Ishikawa (cell line): ENCODE data around the gene LILRB2.

Experiments
- CEBPB ChIP-seq: IDR thresholded peaks from 2 replicates; pipeline ENCODE4 v1.6.1; 2012
- CREB1 ChIP-seq: IDR thresholded peaks from 2 replicates; pipeline ENCODE4 v1.6.1; 2012; ENCODE audit warnings: low read depth
- EGR1 ChIP-seq: IDR thresholded peaks from 2 replicates; pipeline ENCODE4 v1.6.1; 2012
- EP300 ChIP-seq: IDR thresholded peaks from 2 replicates; pipeline ENCODE4 v1.6.1; 2012; ENCODE audit warnings: borderline replicate concordance
- FOXM1 ChIP-seq: IDR thresholded peaks from 2 replicates; pipeline ENCODE4 v1.6.1; 2012; ENCODE audit warnings: low read depth, borderline replicate concordance
- RAD21 ChIP-seq: IDR thresholded peaks from 2 replicates; pipeline ENCODE4 v1.6.1; 2012; ENCODE audit warnings: low read depth
- TAF1 ChIP-seq: IDR thresholded peaks from 2 replicates; pipeline ENCODE4 v1.6.1; 2012; ENCODE audit warnings: low read depth, mild to moderate bottlenecking
- TCF12 ChIP-seq: IDR thresholded peaks from 2 replicates; pipeline ENCODE4 v1.6.1; 2012; ENCODE audit warnings: low read depth
- TEAD4 ChIP-seq: IDR thresholded peaks from 2 replicates; pipeline ENCODE4 v1.6.1; 2012
- YY1 ChIP-seq: IDR thresholded peaks from 2 replicates; pipeline ENCODE4 v1.6.1; 2012; ENCODE audit warnings: low read depth
- ZBTB7A ChIP-seq: IDR thresholded peaks from 2 replicates; pipeline ENCODE4 v1.6.1; 2012; ENCODE audit warnings: low read depth
- TF ChIP-seq, protein P1 (sequence below): IDR thresholded peaks from 2 replicates; pipeline ENCODE4 v1.6.1; 2012; ENCODE audit warnings: low read depth, mild to moderate bottlenecking
- TF ChIP-seq, protein P2 (sequence below): IDR thresholded peaks from 2 replicates; pipeline ENCODE4 v1.6.1; 2012
- TF ChIP-seq, protein P3 (sequence below): IDR thresholded peaks from 2 replicates; pipeline ENCODE4 v1.6.1; 2012

LILRB2 gene

DNA sequence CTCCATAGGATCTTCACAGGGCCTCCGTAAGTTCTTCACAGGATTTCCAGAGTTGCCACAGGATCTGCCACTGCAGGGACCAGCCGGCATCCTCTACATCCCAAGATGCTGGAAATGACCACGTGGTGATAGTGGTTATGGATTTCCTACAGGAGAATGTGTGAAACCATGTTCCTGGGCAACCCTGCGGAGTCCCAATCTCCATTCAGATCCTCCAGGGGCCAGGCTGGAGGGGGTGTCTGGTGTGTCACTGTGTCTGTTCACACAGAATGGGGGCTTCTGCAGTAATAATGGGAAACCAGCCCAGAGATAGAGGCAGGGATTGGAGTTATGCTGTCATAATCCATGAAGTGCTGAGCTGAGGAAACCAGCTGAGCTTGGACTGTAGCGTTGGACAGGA lies 47.0 kb downstream of the LILRB2 start:
- no peak for TF ChIP-seq CEBPB
- no peak for TF ChIP-seq YY1
- TF ChIP-seq ZBTB7A = no peak
- TF ChIP-seq, protein P1, sequence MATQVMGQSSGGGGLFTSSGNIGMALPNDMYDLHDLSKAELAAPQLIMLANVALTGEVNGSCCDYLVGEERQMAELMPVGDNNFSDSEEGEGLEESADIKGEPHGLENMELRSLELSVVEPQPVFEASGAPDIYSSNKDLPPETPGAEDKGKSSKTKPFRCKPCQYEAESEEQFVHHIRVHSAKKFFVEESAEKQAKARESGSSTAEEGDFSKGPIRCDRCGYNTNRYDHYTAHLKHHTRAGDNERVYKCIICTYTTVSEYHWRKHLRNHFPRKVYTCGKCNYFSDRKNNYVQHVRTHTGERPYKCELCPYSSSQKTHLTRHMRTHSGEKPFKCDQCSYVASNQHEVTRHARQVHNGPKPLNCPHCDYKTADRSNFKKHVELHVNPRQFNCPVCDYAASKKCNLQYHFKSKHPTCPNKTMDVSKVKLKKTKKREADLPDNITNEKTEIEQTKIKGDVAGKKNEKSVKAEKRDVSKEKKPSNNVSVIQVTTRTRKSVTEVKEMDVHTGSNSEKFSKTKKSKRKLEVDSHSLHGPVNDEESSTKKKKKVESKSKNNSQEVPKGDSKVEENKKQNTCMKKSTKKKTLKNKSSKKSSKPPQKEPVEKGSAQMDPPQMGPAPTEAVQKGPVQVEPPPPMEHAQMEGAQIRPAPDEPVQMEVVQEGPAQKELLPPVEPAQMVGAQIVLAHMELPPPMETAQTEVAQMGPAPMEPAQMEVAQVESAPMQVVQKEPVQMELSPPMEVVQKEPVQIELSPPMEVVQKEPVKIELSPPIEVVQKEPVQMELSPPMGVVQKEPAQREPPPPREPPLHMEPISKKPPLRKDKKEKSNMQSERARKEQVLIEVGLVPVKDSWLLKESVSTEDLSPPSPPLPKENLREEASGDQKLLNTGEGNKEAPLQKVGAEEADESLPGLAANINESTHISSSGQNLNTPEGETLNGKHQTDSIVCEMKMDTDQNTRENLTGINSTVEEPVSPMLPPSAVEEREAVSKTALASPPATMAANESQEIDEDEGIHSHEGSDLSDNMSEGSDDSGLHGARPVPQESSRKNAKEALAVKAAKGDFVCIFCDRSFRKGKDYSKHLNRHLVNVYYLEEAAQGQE = no peak
- TF ChIP-seq, protein P2, sequence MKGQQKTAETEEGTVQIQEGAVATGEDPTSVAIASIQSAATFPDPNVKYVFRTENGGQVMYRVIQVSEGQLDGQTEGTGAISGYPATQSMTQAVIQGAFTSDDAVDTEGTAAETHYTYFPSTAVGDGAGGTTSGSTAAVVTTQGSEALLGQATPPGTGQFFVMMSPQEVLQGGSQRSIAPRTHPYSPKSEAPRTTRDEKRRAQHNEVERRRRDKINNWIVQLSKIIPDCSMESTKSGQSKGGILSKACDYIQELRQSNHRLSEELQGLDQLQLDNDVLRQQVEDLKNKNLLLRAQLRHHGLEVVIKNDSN = no peak
- TF ChIP-seq, protein P3, sequence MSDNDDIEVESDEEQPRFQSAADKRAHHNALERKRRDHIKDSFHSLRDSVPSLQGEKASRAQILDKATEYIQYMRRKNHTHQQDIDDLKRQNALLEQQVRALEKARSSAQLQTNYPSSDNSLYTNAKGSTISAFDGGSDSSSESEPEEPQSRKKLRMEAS = no peak
- TF ChIP-seq EGR1 = no peak

DNA sequence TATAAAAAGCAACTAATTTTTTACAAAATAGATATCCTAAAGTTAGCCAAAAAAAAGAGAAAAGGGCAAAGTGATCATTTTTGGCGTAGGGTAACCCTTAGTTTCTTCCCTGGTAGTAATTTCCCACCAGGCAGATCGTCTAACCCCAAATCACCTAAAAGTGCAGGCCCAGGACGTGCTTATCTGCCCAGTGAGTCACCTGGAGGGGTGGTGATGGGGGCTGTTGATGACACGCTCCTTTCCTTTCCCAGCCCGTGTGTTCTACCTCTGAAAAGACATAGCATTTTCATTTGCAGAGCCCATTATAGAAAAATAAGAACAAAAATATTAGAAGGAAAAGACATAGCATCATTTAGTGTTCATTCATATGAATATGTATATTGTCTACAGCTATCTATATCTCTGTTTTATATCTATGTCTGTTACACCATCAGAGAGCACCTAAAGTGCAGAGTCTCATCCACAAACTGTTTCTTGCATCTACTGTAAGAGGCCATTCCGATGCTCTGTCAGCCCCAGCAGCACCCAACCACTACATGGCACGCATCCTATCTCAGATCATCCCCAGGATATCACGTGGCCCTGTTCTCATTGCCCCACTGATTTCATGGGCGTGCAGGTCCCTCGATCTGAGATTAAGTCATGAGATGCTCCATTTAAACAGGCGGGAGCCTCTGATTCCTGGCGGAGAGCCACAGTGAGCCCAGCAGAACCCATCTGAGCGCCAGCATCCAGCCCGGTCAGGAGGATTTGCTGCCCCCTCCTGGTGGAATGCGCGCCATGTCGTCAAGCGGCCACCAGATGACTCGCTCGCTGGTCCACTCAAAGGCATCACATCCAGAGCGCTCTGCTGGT lies 49.6 kb downstream of the LILRB2 start:
- peak; percentile 76 for TF ChIP-seq RAD21
- TF ChIP-seq TEAD4 = peak; percentile 60
- TF ChIP-seq EGR1 = no peak
- TF ChIP-seq EP300 = no peak
- TF ChIP-seq FOXM1 = no peak

DNA sequence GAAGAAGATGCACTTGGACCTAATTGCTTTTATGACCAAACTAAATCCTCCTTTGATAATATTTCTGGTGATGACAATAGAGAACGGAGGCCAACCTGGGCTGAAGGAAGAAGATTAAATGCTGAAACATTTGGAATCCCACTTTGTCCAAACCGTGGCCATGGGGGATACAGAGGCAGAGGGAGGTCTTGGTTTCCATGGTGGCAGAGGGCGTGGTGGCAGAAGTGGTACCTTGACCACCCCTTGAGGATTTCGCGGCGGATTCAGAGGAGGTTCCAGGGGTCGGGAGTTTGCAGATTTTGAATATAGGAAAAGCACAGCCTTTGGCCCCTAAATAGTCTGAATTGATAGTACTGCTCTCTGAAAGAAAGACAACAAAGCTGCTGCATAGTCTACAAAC lies 50.9 kb downstream of the LILRB2 start:
- TF ChIP-seq ZBTB7A (no peak), TCF12 (no peak), RAD21 (no peak), FOXM1 (no peak), EP300 (no peak), CEBPB (no peak), CREB1 (no peak), TAF1 (no peak), TEAD4 (no peak), YY1 (no peak), EGR1 (no peak)
- TF ChIP-seq, protein P3 = no peak
- TF ChIP-seq, protein P1 = no peak
- TF ChIP-seq, protein P2 = no peak

DNA sequence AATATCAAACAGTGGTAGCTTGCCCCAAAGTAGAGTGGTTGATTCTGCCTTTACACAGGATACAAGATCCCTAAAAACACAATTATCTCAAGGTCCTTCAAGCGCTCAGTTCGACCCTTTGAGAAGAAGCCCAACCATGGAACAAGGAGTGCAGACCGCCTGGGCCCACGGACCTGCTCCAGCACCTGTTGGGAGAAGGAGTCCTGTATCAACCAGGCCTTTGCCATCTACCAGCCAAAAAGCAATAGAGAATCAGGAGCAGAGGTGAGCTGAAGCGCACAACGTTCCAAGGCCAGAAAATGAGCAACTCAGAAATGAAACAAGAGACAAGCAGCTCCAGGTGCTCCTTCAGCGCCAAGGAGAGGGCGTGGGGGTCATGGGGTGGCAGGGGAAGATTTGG lies 51.8 kb downstream of the LILRB2 start:
- TF ChIP-seq FOXM1 (no peak), EP300 (no peak), TAF1 (no peak), TCF12 (no peak), ZBTB7A (no peak)
- TF ChIP-seq, protein P3 = no peak
- TF ChIP-seq, protein P2 = no peak
